Globus pallidus (tissue), 1 donor: Measurements from ENCODE around the gene EIF4A3.

Experiments used
- DNase-seq: peaks from one replicate; pipeline ENCODE4 v3.0.0-alpha.2; 2015; ENCODE audit warnings: low spot score

EIF4A3 gene

GRCh38 chr17:80133626-80133970 is 13.3 kb downstream of the EIF4A3 start:
- no peak for DNase-seq

- DNase-seq, result no peak
Observed at GRCh38 chr17:80132906-80133625, 13.9 kb downstream of the EIF4A3 start.

GRCh38 chr17:80130992-80131391 is 15.9 kb downstream of the EIF4A3 start:
- DNase-seq, result no peak

- DNase-seq, result no peak
Observed at GRCh38 chr17:80129006-80129565, 17.8 kb downstream of the EIF4A3 start.

- no peak for DNase-seq
Observed at GRCh38 chr17:80126449-80126715, 20.5 kb downstream of the EIF4A3 start.

- no peak for DNase-seq
Observed at GRCh38 chr17:80125656-80126448, 21.1 kb downstream of the EIF4A3 start.

- DNase-seq, result no peak
Observed at GRCh38 chr17:80124351-80124981, 22.5 kb downstream of the EIF4A3 start.

- no peak for DNase-seq
Observed at GRCh38 chr17:80123791-80124190, 23.1 kb downstream of the EIF4A3 start.

- DNase-seq, result no peak
Observed at GRCh38 chr17:80122926-80123505, 23.9 kb downstream of the EIF4A3 start.

- DNase-seq, result no peak
Observed at GRCh38 chr17:80122026-80122575, 24.8 kb downstream of the EIF4A3 start.

- DNase-seq, result no peak
Observed at GRCh38 chr17:80119839-80120238, 27.1 kb downstream of the EIF4A3 start.

- DNase-seq, result no peak
Observed at GRCh38 chr17:80119271-80119791, 27.6 kb downstream of the EIF4A3 start.

GRCh38 chr17:80118601-80119270 is 28.2 kb downstream of the EIF4A3 start:
- no peak for DNase-seq

- no peak for DNase-seq
Observed at GRCh38 chr17:80117491-80118401, 29.2 kb downstream of the EIF4A3 start.

GRCh38 chr17:80116921-80117380 is 30.0 kb downstream of the EIF4A3 start:
- DNase-seq, result no peak

GRCh38 chr17:80116276-80116920 is 30.5 kb downstream of the EIF4A3 start:
- DNase-seq, result no peak

- no peak for DNase-seq
Observed at GRCh38 chr17:80115159-80115558, 31.8 kb downstream of the EIF4A3 start.

GRCh38 chr17:80114758-80115157 is 32.2 kb downstream of the EIF4A3 start:
- no peak for DNase-seq

- DNase-seq, result no peak
Observed at GRCh38 chr17:80113033-80113484, 33.9 kb downstream of the EIF4A3 start.
